ENCODE measurements around the gene STOML1. TPM values are rescaled to one million over a fixed set of nuclear protein-coding genes. Genes with fewer than 3 reads are reported as not detected.
"Not testable (repeated sequence)": the region's sequence is repeated elsewhere in the genome, so short reads cannot be mapped to it uniquely, and the experiment has no call there.

Gene STOML1
- total RNA-seq, 4 donors from 2014 or later = 0.75 to 14.6 (median 4.5) TPM

DNA sequence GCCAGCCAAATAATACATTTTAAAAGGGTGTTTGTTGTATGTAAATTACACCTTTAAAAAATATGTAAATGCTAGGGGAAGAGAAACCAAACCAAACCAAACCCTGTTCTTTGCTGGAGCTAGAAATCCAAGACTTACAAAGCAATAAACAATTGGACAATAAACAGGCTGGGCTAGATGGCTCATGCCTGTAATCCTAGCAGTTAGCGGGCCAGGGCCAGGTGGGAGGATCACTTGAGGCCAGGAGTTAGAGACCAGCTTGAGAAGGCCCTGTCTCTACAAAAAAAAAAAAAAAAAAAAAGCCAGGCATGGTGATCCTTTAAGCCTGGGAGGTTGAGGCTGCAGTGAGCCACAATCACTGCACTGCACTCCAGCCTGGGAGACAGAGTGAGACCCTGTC lies 12.5 kb downstream of the STOML1 start:
- Histone ChIP-seq H3K9me3 (no peaks in the 10 kb centered on the region), H3K27ac (no peak overlapping the region), H3K36me3 (no peaks in the 10 kb centered on the region), H3K4me3 (no peak overlapping the region), H3K4me1 (peaks cover 26 to 41% (median 31%) of the 10 kb centered on the region in 4 donors), H3K27me3 (peaks cover 25% of the 10 kb centered on the region)
- intact Hi-C loops (cut with DNase I; ENCODE audit: low total_unique reads) = loop anchor here (10.0 kb wide), 1 partner anchor 345 kb away; no protein-coding TSS in a partner anchor
- no peak for TF ChIP-seq POLR2AphosphoS5 (IDR thresholded peaks at IDR 0.05)
- no peak for TF ChIP-seq EP300 (IDR thresholded peaks at IDR 0.05; ENCODE audit: low read depth)
- TF ChIP-seq, protein P1, sequence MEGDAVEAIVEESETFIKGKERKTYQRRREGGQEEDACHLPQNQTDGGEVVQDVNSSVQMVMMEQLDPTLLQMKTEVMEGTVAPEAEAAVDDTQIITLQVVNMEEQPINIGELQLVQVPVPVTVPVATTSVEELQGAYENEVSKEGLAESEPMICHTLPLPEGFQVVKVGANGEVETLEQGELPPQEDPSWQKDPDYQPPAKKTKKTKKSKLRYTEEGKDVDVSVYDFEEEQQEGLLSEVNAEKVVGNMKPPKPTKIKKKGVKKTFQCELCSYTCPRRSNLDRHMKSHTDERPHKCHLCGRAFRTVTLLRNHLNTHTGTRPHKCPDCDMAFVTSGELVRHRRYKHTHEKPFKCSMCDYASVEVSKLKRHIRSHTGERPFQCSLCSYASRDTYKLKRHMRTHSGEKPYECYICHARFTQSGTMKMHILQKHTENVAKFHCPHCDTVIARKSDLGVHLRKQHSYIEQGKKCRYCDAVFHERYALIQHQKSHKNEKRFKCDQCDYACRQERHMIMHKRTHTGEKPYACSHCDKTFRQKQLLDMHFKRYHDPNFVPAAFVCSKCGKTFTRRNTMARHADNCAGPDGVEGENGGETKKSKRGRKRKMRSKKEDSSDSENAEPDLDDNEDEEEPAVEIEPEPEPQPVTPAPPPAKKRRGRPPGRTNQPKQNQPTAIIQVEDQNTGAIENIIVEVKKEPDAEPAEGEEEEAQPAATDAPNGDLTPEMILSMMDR (IDR thresholded peaks at IDR 0.05) = no peak
- TF ChIP-seq POLR2A (IDR thresholded peaks at IDR 0.05) = no peak
- WGBS, 2 donors (ENCODE audit: low coverage in 1 of 2) = 35% methylated on average over 1 of the region's 1 CpG; no CpG with 5 or more reads in 1 of the 2 donors
- no peak for DNase-seq
- in situ Hi-C loops (cut with MboI; ENCODE audit: low pct_ligation_motif_present in 1 of 4, low pct_unique_long_range_greater_than_20kb in 1 of 4, low sequenced_read_pairs in 3 of 4) = loop anchor here in 1 of 4 donors (10.0 kb wide), 1 partner anchor 55 kb away; no protein-coding TSS in a partner anchor

GRCh38 chr15:73978896-73979295 lies 13.2 kb downstream of the STOML1 start:
- Histone ChIP-seq H3K4me1 (peaks cover 24 to 34% (median 25%) of the 10 kb centered on the region in 4 donors), H3K9me3 (no peaks in the 10 kb centered on the region), H3K36me3 (no peaks in the 10 kb centered on the region), H3K27me3 (peaks cover 32% of the 10 kb centered on the region), H3K4me3 (no peak overlapping the region), H3K27ac (no peak overlapping the region)
- in situ Hi-C loops (cut with MboI; ENCODE audit: low pct_ligation_motif_present in 1 of 4, low pct_unique_long_range_greater_than_20kb in 1 of 4, low sequenced_read_pairs in 3 of 4) = no loop called here
- intact Hi-C loops (cut with DNase I; ENCODE audit: low total_unique reads) = loop anchor here (10.0 kb wide), 1 partner anchor 346 kb away; no protein-coding TSS in a partner anchor
- no peak for DNase-seq
- TF ChIP-seq POLR2AphosphoS5 (IDR thresholded peaks at IDR 0.05) = no peak
- no peak for TF ChIP-seq EP300 (IDR thresholded peaks at IDR 0.05; ENCODE audit: low read depth)
- TF ChIP-seq POLR2A (IDR thresholded peaks at IDR 0.05) = no peak
- TF ChIP-seq, protein P1 (IDR thresholded peaks at IDR 0.05) = no peak
- 77 to 89% methylated on average over 3 of the region's 3 CpGs for WGBS, 2 donors (ENCODE audit: low coverage in 1 of 2)

- H3K4me1 ChIP-seq = peaks cover 0 to 16% (median 4%) of the 10 kb centered on the region in 4 donors
- H3K27ac ChIP-seq; DNase-seq; H3K4me3 ChIP-seq; H3K9me3 ChIP-seq; in situ Hi-C loops (cut with MboI; ENCODE audit: low pct_ligation_motif_present in 1 of 4, low pct_unique_long_range_greater_than_20kb in 1 of 4, low sequenced_read_pairs in 3 of 4); H3K36me3 ChIP-seq: not testable (repeated sequence)
- 3 to 19% methylated on average over 5 to 18 of the region's 18 CpGs for WGBS, 2 donors (ENCODE audit: low coverage in 1 of 2)
- intact Hi-C loops (cut with DNase I; ENCODE audit: low total_unique reads) = loop anchor here (10.0 kb wide), 1 partner anchor 349 kb away; no protein-coding TSS in a partner anchor
- peaks cover 32% of the 10 kb centered on the region for H3K27me3 ChIP-seq
Measured at GRCh38 chr15:73975440-73976125, 16.5 kb downstream of the STOML1 start.

GRCh38 chr15:73973683-73974200 lies 18.4 kb downstream of the STOML1 start:
- not testable (repeated sequence) for H3K4me3 ChIP-seq, H3K27ac ChIP-seq, DNase-seq, H3K36me3 ChIP-seq, H3K9me3 ChIP-seq
- H3K4me1 ChIP-seq = peaks cover 0 to 16% (median 4%) of the 10 kb centered on the region in 4 donors
- peaks cover 32% of the 10 kb centered on the region for H3K27me3 ChIP-seq
- 96% methylated on average over 22 of the region's 39 CpGs; no CpG with 5 or more reads in 1 of the 2 donors for WGBS, 2 donors (ENCODE audit: low coverage in 1 of 2)
- intact Hi-C loops (cut with DNase I; ENCODE audit: low total_unique reads) = loop anchor here (2.0 to 10.0 kb wide), 2 partner anchors 65 to 351 kb away; no protein-coding TSS in a partner anchor
- in situ Hi-C loops (cut with MboI; ENCODE audit: low pct_ligation_motif_present in 1 of 4, low pct_unique_long_range_greater_than_20kb in 1 of 4, low sequenced_read_pairs in 3 of 4) = loop anchor here in 1 of 4 donors (25.0 kb wide), 1 partner anchor 339 kb away; no protein-coding TSS in a partner anchor
